Measurements from ENCODE around the gene SH3RF3. TPM values are rescaled to one million over a fixed set of nuclear protein-coding genes. Genes with fewer than 3 reads are reported as not detected.

The SH3RF3 gene
- total RNA-seq, 1 donor from 2014 or later: 0.28 TPM

GRCh38 chr2:109367683-109368082, 238.7 kb downstream of the SH3RF3 start:
- Mint-ChIP-seq H3K27me3 (ENCODE audit: insufficient read depth, low read depth) (peaks cover 2% of the 10 kb centered on the region), H3K4me1 (peaks cover 16% of the 10 kb centered on the region), H3K4me3 (no peak overlapping the region), H3K9me3 (no peaks in the 10 kb centered on the region), H3K27ac (no peak overlapping the region), H3K36me3 (peaks cover 4% of the 10 kb centered on the region)
- no peak for DNase-seq (ENCODE audit: low spot score)
- H3K27ac ChIP-seq: no peak overlapping the region
- no peak overlapping the region for H2AFZ ChIP-seq (replicated peaks)
- no peaks in the 10 kb centered on the region for H3K36me3 ChIP-seq
- no peaks in the 10 kb centered on the region for H3F3A ChIP-seq (ENCODE audit: low read depth)
- H3K79me2 ChIP-seq (ENCODE audit: low read depth): no peaks in the 10 kb centered on the region
- no peaks in the 10 kb centered on the region for H3K9me3 ChIP-seq (ENCODE audit: low read depth)
- H3K4me2 ChIP-seq: no peak overlapping the region
- no peak overlapping the region for H3K9ac ChIP-seq
- H3K4me1 ChIP-seq: no peaks in the 10 kb centered on the region
- H4K20me1 ChIP-seq (ENCODE audit: low read depth): no peaks in the 10 kb centered on the region
- no peak overlapping the region for H3K4me3 ChIP-seq
- TF ChIP-seq EZH2 (IDR thresholded peaks at IDR 0.05): no peak
- no peak for TF ChIP-seq EZH2phosphoT487 (IDR thresholded peaks at IDR 0.05)
- TF ChIP-seq CTCF (IDR thresholded peaks at IDR 0.05): no peak
- no peaks in the 10 kb centered on the region for H3K27me3 ChIP-seq

- Histone ChIP-seq H3K36me3 (no peaks in the 10 kb centered on the region), H2AFZ (replicated peaks) (no peak overlapping the region), H3K4me1 (no peaks in the 10 kb centered on the region), H3K9me3 (ENCODE audit: low read depth) (no peaks in the 10 kb centered on the region), H3K27ac (no peak overlapping the region), H3K4me3 (no peak overlapping the region), H4K20me1 (ENCODE audit: low read depth) (no peaks in the 10 kb centered on the region), H3K9ac (no peak overlapping the region), H3F3A (ENCODE audit: low read depth) (no peaks in the 10 kb centered on the region), H3K27me3 (no peaks in the 10 kb centered on the region), H3K79me2 (ENCODE audit: low read depth) (no peaks in the 10 kb centered on the region), H3K4me2 (no peak overlapping the region)
- H3K4me3 Mint-ChIP-seq: no peak overlapping the region
- DNase-seq (ENCODE audit: low spot score): no peak
- no peak overlapping the region for H3K27ac Mint-ChIP-seq
- TF ChIP-seq EZH2 (IDR thresholded peaks at IDR 0.05) (no peak), EZH2phosphoT487 (IDR thresholded peaks at IDR 0.05) (no peak), CTCF (IDR thresholded peaks at IDR 0.05) (no peak)
- no peaks in the 10 kb centered on the region for H3K9me3 Mint-ChIP-seq
- H3K4me1 Mint-ChIP-seq: peaks cover 24% of the 10 kb centered on the region
- H3K27me3 Mint-ChIP-seq (ENCODE audit: insufficient read depth, low read depth): peaks cover 2% of the 10 kb centered on the region
- H3K36me3 Mint-ChIP-seq: peaks cover 8% of the 10 kb centered on the region
These were observed 239.8 kb downstream of the SH3RF3 start for GRCh38 chr2:109368798-109369197.

- Mint-ChIP-seq H3K4me1 (peaks cover 24% of the 10 kb centered on the region), H3K4me3 (no peak overlapping the region), H3K27me3 (ENCODE audit: insufficient read depth, low read depth) (peaks cover 2% of the 10 kb centered on the region), H3K27ac (no peak overlapping the region), H3K9me3 (no peaks in the 10 kb centered on the region), H3K36me3 (peaks cover 8% of the 10 kb centered on the region)
- no peaks in the 10 kb centered on the region for H3F3A ChIP-seq (ENCODE audit: low read depth)
- H3K36me3 ChIP-seq: no peaks in the 10 kb centered on the region
- DNase-seq (ENCODE audit: low spot score): no peak
- no peak overlapping the region for H3K4me3 ChIP-seq
- H3K4me2 ChIP-seq: no peak overlapping the region
- H3K9ac ChIP-seq: no peak overlapping the region
- H3K9me3 ChIP-seq (ENCODE audit: low read depth): no peaks in the 10 kb centered on the region
- no peaks in the 10 kb centered on the region for H3K27me3 ChIP-seq
- H3K79me2 ChIP-seq (ENCODE audit: low read depth): no peaks in the 10 kb centered on the region
- no peaks in the 10 kb centered on the region for H3K4me1 ChIP-seq
- no peak overlapping the region for H3K27ac ChIP-seq
- H2AFZ ChIP-seq (replicated peaks): no peak overlapping the region
- H4K20me1 ChIP-seq (ENCODE audit: low read depth): no peaks in the 10 kb centered on the region
- TF ChIP-seq EZH2 (IDR thresholded peaks at IDR 0.05) (no peak), EZH2phosphoT487 (IDR thresholded peaks at IDR 0.05) (no peak), CTCF (IDR thresholded peaks at IDR 0.05) (no peak)
These were observed 240.7 kb downstream of the SH3RF3 start for GRCh38 chr2:109369671-109370191.
